Skin epidermis (tissue), 12 donors: ENCODE data around the gene CTIF.

Source experiments
- H3K27ac ChIP-seq, 21 experiments: fragments of 200-600 bp; sonication (generic) in 11 of 21; one replicate each; pipeline ENCODE4 v1.5.0; 2020; ENCODE audit warnings: mild to moderate bottlenecking in 3 of 21, inconsistent platforms in 2 of 21, moderate library complexity in 2 of 21
- H3K4me3 ChIP-seq, 7 experiments: fragments of 200-600 bp; sonication (generic) in 2 of 7; one replicate each; pipeline ENCODE4 v1.5.0; 2020; ENCODE audit warnings: inconsistent platforms in 2 of 7, mild to moderate bottlenecking in 2 of 7, moderate library complexity in 1 of 7

The CTIF gene

DNA sequence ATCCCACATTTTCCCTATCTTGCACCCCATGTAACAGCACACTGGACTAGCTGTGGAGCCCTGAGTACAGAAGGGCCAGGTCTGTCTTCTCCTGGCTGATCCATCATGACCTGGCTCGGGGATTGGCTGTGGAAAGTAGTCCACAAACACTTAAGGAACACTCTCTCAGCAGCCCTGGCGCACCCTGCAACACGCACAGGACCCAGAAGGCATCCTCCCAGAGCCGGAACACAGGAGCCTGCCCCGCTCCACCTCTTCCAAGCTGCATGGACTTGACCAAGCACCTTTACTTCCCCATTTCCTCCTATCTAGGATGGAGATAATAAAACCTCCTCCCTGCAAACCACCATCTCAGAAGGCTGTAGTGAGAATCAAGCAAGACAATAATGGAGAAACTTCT lies 151.7 kb downstream of the CTIF start:
- Histone ChIP-seq H3K27ac (no peak overlapping the region), H3K4me3 (no peak overlapping the region)

DNA sequence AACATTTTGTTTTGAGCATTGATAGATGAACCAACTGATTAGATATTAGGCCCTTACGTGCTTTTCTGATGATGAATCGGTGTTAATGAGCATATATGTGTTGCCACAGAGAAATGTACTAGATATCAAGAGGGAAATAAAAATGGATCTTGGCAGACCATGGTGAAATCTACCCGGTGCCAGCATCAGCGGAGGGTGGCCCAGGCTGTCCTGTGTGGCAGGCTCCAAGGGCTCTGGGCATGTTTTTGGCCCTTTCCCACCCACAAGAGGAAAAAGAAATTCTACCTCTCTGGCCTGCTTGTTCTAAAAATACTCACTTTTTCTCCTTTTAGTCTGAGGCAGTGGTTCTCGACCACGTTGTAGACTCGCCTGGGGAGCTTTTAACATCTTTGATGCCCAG lies 154.2 kb downstream of the CTIF start:
- no peak overlapping the region for H3K27ac ChIP-seq
- no peak overlapping the region for H3K4me3 ChIP-seq

DNA sequence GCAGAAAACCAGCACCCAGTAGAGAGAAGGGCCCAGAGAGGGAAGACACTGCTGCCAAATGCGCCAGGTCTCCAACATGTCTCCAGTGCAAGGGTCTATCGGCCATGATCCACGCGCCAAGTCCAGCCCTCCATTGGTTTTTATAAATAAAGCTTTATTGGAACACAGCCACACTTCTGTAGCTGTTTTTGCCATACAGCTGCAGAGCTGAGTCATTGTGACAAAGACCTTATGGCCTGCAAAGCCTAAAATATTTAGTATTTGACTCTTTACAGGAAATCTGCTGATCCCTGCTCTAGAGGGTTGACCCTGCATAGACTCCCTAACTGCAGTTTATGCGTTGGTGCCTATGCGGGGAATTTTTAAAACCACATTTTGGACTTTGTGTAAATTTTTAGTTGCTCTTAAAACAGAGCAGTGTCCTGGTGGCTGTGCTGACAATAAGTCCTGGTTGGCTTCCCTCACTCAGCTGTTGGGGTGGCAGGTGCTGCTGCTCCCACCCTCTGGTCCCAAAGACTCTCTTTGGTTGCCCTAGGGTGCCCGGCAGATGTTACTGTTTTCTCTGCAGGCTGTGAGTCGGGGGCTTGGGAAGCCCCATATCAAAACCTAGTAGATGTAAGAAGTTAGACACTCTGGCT lies 154.9 kb downstream of the CTIF start:
- H3K27ac ChIP-seq = no peak overlapping the region
- no peak overlapping the region for H3K4me3 ChIP-seq

DNA sequence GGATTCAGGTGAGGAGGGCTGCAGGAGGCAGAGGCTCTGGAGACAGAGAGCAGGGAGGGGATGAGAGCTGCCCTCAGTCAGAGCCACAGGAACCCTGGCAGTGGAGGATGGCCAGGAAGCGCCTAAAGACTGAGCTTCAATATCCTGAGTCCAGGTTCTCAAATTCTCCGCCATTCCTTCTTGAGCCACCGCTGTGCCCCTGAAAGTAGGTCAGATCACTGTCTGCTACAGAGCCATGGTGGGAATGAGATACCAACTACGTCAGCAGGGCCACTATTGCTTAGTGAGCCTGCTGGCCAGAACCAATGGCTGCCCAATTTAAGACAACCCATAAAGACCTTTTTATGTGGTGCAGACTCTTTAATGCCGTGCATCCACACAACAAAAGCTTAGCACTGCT lies 155.5 kb downstream of the CTIF start:
- Histone ChIP-seq H3K4me3 (no peak overlapping the region), H3K27ac (no peak overlapping the region)

GRCh38 chr18:48695671-48696070 lies 156.8 kb downstream of the CTIF start:
- H3K27ac ChIP-seq = no peak overlapping the region
- no peak overlapping the region for H3K4me3 ChIP-seq

DNA sequence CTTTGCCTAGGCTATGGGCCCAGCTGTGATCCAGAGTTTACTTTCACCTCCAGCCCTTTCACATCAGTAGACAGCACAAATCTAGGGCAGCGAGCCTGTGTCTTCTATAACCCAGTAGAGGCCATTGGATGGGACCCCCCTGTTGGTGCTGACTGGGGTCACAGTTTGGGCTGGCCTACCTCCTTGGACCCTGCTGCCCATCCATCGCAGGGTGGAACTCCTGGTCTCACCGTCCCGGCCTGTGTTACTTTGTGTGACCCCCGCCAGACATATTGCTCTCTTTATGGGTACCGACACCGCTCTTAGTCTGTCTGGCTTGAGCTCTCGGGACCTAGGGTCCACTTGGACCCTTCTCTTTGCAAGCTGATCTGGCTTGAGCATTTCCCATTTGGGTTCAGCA lies 157.4 kb downstream of the CTIF start:
- Histone ChIP-seq H3K27ac (no peak overlapping the region), H3K4me3 (no peak overlapping the region)

- H3K27ac ChIP-seq = no peak overlapping the region
- H3K4me3 ChIP-seq = no peak overlapping the region
Measured at GRCh38 chr18:48697441-48697840, 158.6 kb downstream of the CTIF start.

DNA sequence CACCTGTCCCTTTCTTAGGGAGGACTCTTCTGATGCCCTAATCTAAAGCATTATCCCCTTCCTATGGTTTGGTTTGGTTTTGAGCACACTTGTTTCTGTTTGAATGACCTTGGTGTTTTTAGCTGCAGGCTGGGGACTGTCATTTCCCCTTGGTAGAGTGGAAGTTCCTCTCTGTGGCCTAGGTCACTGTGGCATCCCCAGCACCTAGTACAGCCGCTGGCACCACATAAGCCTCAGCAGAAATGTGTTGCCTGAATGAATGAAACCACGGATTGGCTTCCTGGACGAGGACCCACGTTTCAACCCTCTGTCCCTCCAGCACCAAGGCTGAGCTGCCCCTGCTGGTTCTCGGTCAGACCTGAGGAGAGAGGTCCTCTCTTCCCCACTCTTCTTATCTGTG lies 159.9 kb downstream of the CTIF start:
- Histone ChIP-seq H3K27ac (no peak overlapping the region), H3K4me3 (no peak overlapping the region)

DNA sequence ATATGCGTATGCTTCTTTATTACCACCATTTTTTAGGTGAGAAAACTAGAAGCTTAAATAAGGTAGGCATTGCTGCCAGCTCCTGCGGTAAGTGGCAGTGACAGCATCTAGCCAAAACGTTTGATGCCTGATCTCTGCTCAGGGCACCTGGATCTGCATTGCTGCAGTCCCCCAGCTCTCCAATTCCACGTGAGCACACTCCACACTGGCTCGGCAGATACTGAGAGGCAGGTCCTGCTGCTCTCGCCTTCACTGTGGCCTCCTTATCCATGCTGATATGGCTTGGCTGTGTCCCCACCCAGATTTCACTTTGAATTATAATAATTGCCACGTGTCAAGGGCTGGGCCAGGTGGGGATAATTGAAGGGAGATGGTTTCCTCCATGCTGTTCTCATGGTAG lies 160.9 kb downstream of the CTIF start:
- H3K27ac ChIP-seq = no peak overlapping the region

DNA sequence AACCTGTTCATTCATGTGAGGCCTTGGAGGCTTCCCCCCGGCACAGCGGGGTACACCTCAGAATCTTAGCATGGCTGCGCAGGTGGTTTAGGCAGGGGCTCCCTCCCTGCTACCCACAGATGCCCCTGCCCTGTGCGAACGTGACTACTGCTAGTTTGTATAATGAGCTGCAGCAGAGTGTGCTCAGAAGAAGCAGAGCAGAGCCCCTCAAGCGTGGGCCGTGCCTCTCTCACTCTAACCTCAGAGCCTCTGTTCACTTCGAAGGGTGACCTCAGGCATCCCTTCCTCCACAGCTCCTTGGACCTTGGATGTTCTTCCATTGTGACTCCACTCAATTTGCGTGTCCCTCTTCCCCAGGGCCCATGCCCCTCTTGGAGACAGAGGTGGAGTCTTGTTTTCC lies 161.6 kb downstream of the CTIF start:
- H3K4me3 ChIP-seq = no peak overlapping the region
- no peak overlapping the region for H3K27ac ChIP-seq

More for the DNA sequence above, 160.9 kb downstream of the CTIF start:
- no peak overlapping the region for H3K4me3 ChIP-seq

DNA sequence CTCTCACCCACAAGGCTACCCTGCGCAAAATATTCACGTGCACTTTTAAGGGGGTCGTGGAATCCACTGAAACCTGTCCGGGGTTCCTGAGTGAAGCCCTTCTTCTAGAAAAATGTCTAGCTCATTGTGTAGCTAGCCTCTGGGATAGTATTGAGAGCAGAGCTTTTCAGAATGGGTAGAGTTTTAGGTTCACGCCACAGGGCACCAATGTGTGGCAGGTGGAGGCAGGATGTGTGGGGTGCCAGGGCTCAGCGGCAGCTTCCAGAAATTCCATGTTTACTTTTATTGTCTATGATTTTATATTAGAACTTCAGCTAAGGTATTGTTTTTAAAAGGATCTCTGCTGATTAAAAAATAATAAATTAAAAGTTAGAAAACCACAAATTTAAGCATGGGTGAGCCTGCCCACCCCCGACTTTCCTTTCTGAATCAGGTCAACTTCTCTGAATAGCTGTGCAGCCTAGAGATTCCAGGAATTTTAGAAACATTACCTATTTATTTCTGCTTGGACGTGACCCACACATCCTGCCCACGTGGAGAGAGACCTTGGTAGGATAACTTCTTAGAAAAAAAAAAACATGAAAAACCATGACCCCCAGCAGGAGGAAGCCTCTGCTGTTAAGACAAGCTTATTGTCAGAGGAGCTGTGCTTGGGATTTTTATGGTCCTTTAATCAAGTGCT lies 163.7 kb downstream of the CTIF start:
- no peak overlapping the region for H3K27ac ChIP-seq

DNA sequence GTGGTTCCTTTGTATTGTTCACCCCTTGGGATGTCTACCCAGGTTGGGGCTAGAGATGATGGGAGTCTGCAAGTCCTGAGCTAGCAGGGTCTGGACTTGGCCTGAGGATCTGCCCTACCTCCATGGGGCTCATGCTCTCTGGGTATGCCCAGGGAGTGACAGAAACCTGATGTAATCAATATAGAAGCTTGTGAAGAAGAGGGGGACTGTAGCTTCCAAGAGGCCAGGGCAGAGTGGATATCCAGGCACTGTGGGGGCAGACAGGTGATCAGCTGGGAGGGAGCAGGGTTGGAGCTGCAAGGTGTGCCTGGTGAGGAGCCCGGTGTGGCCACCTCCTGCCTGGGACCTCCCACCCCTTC lies 164.2 kb downstream of the CTIF start:
- no peak overlapping the region for H3K27ac ChIP-seq
- no peak overlapping the region for H3K4me3 ChIP-seq

More for the DNA sequence above, 163.7 kb downstream of the CTIF start:
- H3K4me3 ChIP-seq = no peak overlapping the region

DNA sequence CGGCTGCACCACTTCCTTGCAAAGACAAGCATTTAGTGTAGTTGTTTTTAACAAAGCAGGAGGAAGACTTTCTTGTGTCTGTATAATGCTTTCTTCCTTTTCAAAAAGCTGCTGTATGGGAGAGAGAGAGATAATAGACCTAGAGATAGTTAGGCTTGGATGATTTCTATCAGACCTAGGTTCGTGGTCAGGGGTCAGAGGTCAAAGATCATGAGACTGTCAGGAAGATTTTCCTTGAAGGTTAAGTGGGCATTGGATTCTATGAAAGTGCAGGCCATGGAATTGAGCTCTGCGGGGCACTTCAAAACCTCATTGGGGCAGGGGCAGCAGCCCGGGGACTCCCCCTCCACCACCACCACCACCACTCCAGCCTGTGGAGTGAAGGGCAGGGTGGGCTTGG lies 164.6 kb downstream of the CTIF start:
- Histone ChIP-seq H3K4me3 (no peak overlapping the region), H3K27ac (no peak overlapping the region)

DNA sequence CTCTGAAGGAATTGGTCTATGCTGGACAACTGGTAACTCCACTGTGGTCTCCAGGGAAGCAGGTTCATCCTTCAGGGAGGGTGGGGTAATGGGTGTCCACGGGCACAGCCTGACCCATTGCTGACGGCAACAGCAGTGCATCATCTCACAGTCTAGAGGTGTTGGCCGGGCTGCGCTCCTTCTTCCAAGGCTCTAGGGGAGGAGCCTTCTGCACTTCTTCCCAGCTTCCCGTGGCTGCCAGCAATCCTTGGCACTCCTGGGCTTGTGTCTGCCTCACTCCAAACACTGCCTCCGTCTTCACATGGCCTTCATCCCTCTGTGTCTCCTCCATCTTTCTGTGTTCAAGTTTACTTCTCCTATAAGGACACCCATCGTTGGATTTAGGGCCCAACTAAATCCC lies 166.2 kb downstream of the CTIF start:
- H3K4me3 ChIP-seq = no peak overlapping the region
- H3K27ac ChIP-seq = no peak overlapping the region

- H3K4me3 ChIP-seq = no peak overlapping the region
- H3K27ac ChIP-seq = no peak overlapping the region
Measured at GRCh38 chr18:48705531-48705930, 166.7 kb downstream of the CTIF start.

DNA sequence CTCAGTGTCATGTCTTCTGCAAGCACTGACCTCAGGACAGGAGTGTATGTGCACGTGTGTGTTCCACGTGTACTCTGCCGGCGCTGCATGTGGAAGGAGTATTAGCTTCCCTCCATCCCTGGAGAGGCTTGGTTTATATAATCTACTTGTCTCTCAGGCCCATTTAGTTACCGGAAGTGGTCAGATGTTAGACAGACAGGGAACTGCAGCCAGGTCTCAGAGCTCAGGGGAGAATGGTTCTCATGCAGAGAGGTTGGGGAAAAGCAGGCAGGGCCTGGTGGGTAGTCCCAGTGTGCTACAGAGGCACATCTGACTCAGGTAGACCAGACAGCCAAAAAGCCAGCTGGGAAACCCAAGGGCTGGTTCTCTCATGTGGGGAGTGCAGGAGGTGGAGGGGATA lies 167.9 kb downstream of the CTIF start:
- H3K27ac ChIP-seq = no peak overlapping the region
- H3K4me3 ChIP-seq = no peak overlapping the region

- no peak overlapping the region for H3K4me3 ChIP-seq
- H3K27ac ChIP-seq = no peak overlapping the region
Measured at GRCh38 chr18:48707636-48708296, 168.9 kb downstream of the CTIF start.

GRCh38 chr18:48708807-48709206 lies 170.0 kb downstream of the CTIF start:
- H3K27ac ChIP-seq = no peak overlapping the region
- H3K4me3 ChIP-seq = no peak overlapping the region

- Histone ChIP-seq H3K27ac (peak overlapping the region in 2 of 21 experiments; percentile 9 to 27), H3K4me3 (no peak overlapping the region)
Measured at GRCh38 chr18:48709371-48710062, 170.7 kb downstream of the CTIF start.

DNA sequence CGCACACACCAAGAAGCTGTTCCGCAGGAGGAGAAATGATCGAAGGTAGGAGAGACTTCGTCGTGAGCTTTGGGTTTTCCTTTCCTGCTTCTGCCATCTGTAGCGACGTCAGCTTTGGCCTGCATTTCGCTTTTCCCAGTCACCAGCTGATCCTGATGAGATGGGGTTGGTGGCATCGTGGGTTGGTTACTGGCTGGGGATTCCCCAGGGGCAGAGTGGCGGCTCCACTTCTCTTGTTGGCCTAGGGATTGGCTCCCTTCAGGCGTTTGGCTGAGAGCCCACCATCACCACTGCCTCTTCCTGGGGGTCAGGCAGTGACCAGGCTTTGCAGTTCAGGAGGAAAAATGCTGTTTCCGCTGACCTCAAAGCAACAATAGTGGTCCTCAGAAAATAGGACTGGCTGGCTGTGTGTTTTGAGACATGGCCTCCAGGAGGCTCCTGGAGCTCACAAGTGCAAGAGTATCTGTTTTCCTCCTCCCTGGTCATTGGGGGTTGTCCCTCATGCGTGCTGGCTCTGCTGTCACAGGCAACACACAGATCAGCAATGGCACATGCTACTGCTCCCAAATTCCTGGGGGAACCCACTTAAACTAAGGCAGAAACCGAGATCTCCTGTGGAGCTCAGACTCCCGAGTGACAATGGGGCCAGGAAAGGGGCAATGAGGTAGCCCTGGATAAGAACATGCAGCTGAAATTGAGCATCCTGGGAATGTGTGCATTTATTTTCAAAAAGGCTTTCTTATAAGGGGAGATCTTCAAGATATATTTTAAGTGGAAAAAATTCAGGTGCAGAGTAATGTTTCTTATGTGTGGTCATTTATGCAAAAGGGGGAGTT lies 173.0 kb downstream of the CTIF start:
- no peak overlapping the region for H3K4me3 ChIP-seq
- H3K27ac ChIP-seq = no peak overlapping the region
